ENCODE measurements around the gene ADAT3.
A peak's percentile ranks its signal among the peaks of the same experiment; 100 is the strongest.

Gene ADAT3

GRCh38 chr19:1917146-1917545 lies 11.9 kb downstream of the ADAT3 start:
- no peak for DNase-seq

- DNase-seq, result no peak
Observed at GRCh38 chr19:1917926-1918325, 12.7 kb downstream of the ADAT3 start.

- no peak for DNase-seq
Observed at GRCh38 chr19:1918975-1919374, 13.8 kb downstream of the ADAT3 start.

GRCh38 chr19:1920644-1921043 lies 15.4 kb downstream of the ADAT3 start:
- no peak for DNase-seq

GRCh38 chr19:1921326-1921725 lies 16.1 kb downstream of the ADAT3 start:
- DNase-seq, result no peak

GRCh38 chr19:1921825-1922224 lies 16.6 kb downstream of the ADAT3 start:
- DNase-seq, result no peak

- DNase-seq, result no peak
Observed at GRCh38 chr19:1922803-1923202, 17.6 kb downstream of the ADAT3 start.

GRCh38 chr19:1923319-1923718 lies 18.1 kb downstream of the ADAT3 start:
- no peak for DNase-seq

- no peak for DNase-seq
Observed at GRCh38 chr19:1924320-1924961, 19.2 kb downstream of the ADAT3 start.

- DNase-seq, result no peak
Observed at GRCh38 chr19:1925544-1925943, 20.3 kb downstream of the ADAT3 start.

- peak; percentile 23 to 84 (median 70) for DNase-seq
Observed at GRCh38 chr19:1929021-1929742, 24.0 kb downstream of the ADAT3 start.

- DNase-seq, result no peak
Observed at GRCh38 chr19:1931445-1931844, 26.2 kb downstream of the ADAT3 start.

- DNase-seq, result no peak
Observed at GRCh38 chr19:1932395-1932794, 27.2 kb downstream of the ADAT3 start.

- DNase-seq, result no peak
Observed at GRCh38 chr19:1933244-1933643, 28.0 kb downstream of the ADAT3 start.

GRCh38 chr19:1933942-1934341 lies 28.7 kb downstream of the ADAT3 start:
- DNase-seq, result no peak

- DNase-seq, result no peak
Observed at GRCh38 chr19:1935484-1936208, 30.4 kb downstream of the ADAT3 start.

- no peak for DNase-seq
Observed at GRCh38 chr19:1936430-1936829, 31.2 kb downstream of the ADAT3 start.

- DNase-seq, result no peak
Observed at GRCh38 chr19:1936916-1937610, 31.9 kb downstream of the ADAT3 start.

GRCh38 chr19:1938071-1938470 lies 32.9 kb downstream of the ADAT3 start:
- DNase-seq, result no peak

GRCh38 chr19:1941146-1942077 lies 36.2 kb downstream of the ADAT3 start, which contains the start of gene CSNK1G2:
TSS of gene CSNK1G2 (plus strand) at chr19:1941172. CDS start at chr19:1969773, 28,601 bp downstream.
- peak in 1 of 4 experiments; percentile 24 for DNase-seq

- peak; percentile 29 to 60 (median 48) for DNase-seq
Observed at GRCh38 chr19:1942078-1942933, 37.1 kb downstream of the ADAT3 start.

All from activated naive CD4-positive, alpha-beta T cell (primary cell).